SH-SY5Y (cell line): Measurements from ENCODE around the gene ZCCHC14.

Source experiments
- GATA2 ChIP-seq: IDR thresholded peaks from 2 replicates; pipeline ENCODE4 v1.6.1; 2011; ENCODE audit warnings: mild to moderate bottlenecking, low read depth, low read length
- GATA3 ChIP-seq: IDR thresholded peaks from 2 replicates; pipeline ENCODE4 v1.6.1; 2011; ENCODE audit warnings: low read depth, mild to moderate bottlenecking, low read length, moderate library complexity

DNA sequence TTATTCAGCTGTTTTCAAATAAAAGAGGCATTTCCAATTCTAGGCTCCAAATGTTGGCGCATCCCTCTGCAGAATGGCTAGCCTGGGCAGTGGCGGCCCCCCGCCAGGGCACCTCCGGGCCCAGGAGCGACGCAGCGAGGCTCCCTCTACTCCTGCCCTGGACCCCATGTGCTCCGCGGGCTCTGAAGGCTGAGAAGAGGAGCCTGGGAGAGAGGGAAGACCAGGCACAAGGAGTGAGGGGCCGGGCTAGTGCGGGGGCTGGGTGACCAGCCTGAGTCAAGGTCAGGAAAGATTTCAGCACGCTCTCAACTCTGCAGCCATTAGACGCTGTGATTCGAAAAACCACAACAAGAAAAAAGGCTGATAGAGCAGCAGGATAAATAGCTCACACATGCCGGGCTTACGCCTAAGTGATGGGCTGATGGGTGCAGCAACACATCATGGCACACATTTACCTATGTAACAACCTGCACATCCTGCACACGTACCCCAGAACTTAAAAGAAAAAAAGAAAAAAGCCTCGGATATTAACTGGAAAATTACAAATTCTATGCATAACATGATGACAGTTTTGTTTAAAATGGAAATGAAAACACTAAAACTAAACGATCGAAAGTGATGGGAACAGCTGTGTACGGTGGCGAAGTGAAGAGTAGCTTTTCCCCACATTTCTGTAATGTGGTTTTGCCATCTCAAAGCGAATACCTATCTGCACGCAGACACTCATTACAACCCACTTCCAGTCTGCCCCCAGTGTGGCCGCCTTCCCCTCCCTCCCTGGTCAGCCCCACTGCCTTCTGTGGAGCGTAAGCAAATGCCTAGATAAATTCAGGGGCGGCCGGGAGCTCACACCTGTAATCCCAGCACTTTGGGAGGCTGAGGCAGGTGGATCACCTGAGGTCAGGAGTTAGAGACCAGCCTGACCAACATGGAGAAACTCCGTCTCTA, 56.3 kb downstream of the ZCCHC14 start:
- TF ChIP-seq GATA2 (no peak), GATA3 (no peak)
